ENCODE results near the gene MARK3.

The MARK3 gene

DNA sequence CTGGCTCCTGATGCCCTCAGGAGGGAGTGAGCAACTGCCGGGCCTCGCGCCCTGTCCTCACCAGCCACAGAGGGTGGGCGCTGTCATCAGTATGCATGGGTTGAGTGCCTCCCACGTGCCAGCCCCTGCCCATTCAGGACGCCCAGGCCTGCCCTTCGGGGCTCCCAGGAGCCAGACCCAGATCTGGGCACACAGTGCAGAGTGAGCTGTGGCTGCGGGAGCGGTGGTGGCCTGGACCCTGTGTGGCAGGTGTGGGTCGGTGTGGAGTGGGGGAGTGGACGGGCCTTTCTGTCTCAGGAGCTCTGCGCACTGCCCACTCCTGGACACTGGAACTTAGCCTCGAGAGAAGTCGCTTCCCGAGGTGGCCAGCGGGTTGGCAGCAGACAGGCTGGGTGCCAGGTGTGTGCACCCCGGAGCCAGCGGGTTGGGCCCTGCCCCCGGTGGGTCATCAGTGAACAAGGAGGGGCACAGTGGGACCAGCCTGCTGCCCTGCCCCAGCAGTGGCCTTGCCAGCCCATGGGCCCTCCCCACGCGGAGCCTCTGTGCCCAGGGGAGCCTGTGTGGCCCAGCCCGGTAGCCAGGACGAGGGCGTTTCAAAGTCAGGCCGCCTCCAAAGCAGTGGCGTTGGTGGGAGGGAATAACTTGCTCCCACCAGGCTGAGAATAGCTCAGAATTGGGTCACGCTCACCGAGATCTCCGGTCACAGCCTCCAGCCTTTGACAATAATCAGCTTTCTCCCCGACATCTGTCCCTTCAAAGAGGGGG lies 153.3 kb downstream of the MARK3 start:
- ChIA-PET POLR2A (interaction anchor here (0.6 to 1.9 kb wide), 4 partner anchors 10 to 408 kb away, joined by 3 to 8 read pairs (median 5); partner anchors contain the start of genes CKB and TRMT61A), CTCF (interaction anchor here (0.7 kb wide), 1 partner anchor 19 kb away, joined by 3 read pairs; no protein-coding TSS in a partner anchor)
- TF ChIP-seq FOXK2 (IDR thresholded peaks at IDR 0.05) (no peak), SP1 (IDR thresholded peaks at IDR 0.05) (no peak), FOXM1 (IDR thresholded peaks at IDR 0.05; ENCODE audit: borderline replicate concordance) (no peak), FOXA1 (IDR thresholded peaks at IDR 0.05) (no peak), TARDBP (IDR thresholded peaks at IDR 0.05) (no peak), ARNT (IDR thresholded peaks at IDR 0.05) (no peak), SUZ12 (IDR thresholded peaks at IDR 0.05) (no peak), PKNOX1 (IDR thresholded peaks at IDR 0.05) (no peak), BHLHE40 (IDR thresholded peaks at IDR 0.05; ENCODE audit: borderline replicate concordance) (no peak), LEF1 (IDR thresholded peaks at IDR 0.05; ENCODE audit: borderline replicate concordance) (no peak), ZNF384 (IDR thresholded peaks at IDR 0.05) (no peak), L3MBTL2 (conservative IDR thresholded peaks at IDR 0.05) (no peak), ELF4 (IDR thresholded peaks at IDR 0.05) (no peak), HDGF (IDR thresholded peaks at IDR 0.05; ENCODE audit: borderline replicate concordance) (no peak), CTBP1 (IDR thresholded peaks at IDR 0.05; ENCODE audit: borderline replicate concordance) (no peak), NFRKB (IDR thresholded peaks at IDR 0.05) (no peak)
- DNase-seq (ENCODE audit: extremely low spot score) = no peak

- CTCF ChIA-PET = no interaction called here
- no peak for DNase-seq (ENCODE audit: extremely low spot score)
- TF ChIP-seq TARDBP (IDR thresholded peaks at IDR 0.05) (no peak), HDGF (IDR thresholded peaks at IDR 0.05; ENCODE audit: borderline replicate concordance) (no peak), FOXM1 (IDR thresholded peaks at IDR 0.05; ENCODE audit: borderline replicate concordance) (no peak), SUZ12 (IDR thresholded peaks at IDR 0.05) (no peak), NFRKB (IDR thresholded peaks at IDR 0.05) (no peak), LEF1 (IDR thresholded peaks at IDR 0.05; ENCODE audit: borderline replicate concordance) (no peak), BHLHE40 (IDR thresholded peaks at IDR 0.05; ENCODE audit: borderline replicate concordance) (no peak), ZNF384 (IDR thresholded peaks at IDR 0.05) (no peak), CTBP1 (IDR thresholded peaks at IDR 0.05; ENCODE audit: borderline replicate concordance) (no peak)
- POLR2A ChIA-PET = interaction anchor here (1.0 to 2.3 kb wide), 4 partner anchors 10 to 19 kb away, joined by 4 to 13 read pairs (median 7); partner anchors contain the start of genes CKB and TRMT61A
Measured at GRCh38 chr14:103539056-103539825, 154.0 kb downstream of the MARK3 start.

DNA sequence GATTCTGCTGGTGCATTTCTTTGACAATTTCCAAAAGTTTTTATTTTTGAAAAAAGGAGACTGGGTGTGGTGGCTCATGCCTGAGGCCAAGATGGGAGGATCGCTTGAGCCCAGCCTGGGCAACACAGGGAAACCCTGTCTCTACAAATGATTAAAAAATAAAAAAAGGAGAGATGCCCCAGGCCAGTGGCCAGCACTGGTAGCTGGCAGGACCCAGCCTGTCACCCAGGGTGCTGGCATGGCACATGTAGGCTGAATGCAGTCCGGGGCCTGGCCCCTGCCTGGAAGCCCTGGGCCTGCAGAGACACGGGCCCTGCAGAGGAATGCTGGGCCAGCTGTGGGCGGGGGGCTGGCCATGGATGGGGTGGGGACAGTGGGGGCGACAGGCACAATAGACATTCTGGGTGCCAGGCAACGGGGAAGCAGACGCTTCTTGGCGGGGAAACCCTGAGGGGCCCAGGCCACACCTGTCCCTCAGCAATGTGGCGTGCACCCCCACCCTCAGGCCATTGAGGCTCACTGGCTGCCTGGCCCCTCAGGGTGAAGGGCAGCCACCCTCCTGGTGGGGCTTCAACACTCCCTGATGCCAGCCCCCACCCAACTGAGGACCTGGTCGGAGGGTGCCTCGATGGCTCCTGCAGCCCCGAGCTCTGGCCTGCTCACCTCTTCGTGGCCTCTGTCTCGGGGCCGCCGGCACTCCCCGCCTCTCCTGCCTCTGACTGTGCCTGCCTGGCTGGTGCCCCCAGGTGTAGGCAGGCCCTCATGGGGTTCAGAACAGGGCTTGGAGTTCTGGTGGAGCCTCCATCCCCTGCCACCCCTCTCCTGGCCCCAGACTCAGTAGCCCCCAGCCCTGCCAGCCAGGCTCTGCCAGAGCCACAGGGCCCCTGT lies 155.8 kb downstream of the MARK3 start:
- no peak for DNase-seq (ENCODE audit: extremely low spot score)
- no peak for TF ChIP-seq HDGF (IDR thresholded peaks at IDR 0.05; ENCODE audit: borderline replicate concordance)
- no peak for TF ChIP-seq SP1 (IDR thresholded peaks at IDR 0.05)
- TF ChIP-seq ARNT (IDR thresholded peaks at IDR 0.05) = no peak
- no peak for TF ChIP-seq NFRKB (IDR thresholded peaks at IDR 0.05)
- POLR2A ChIA-PET = interaction anchor here (1.4 to 2.3 kb wide), 3 partner anchors 12 to 22 kb away, joined by 6 to 14 read pairs (median 13); partner anchors contain the start of genes CKB and TRMT61A
- CTCF ChIA-PET = interaction anchor here (0.5 to 3.1 kb wide), 3 partner anchors 22 to 249 kb away, joined by 3 to 13 read pairs (median 5); no protein-coding TSS in a partner anchor

DNA sequence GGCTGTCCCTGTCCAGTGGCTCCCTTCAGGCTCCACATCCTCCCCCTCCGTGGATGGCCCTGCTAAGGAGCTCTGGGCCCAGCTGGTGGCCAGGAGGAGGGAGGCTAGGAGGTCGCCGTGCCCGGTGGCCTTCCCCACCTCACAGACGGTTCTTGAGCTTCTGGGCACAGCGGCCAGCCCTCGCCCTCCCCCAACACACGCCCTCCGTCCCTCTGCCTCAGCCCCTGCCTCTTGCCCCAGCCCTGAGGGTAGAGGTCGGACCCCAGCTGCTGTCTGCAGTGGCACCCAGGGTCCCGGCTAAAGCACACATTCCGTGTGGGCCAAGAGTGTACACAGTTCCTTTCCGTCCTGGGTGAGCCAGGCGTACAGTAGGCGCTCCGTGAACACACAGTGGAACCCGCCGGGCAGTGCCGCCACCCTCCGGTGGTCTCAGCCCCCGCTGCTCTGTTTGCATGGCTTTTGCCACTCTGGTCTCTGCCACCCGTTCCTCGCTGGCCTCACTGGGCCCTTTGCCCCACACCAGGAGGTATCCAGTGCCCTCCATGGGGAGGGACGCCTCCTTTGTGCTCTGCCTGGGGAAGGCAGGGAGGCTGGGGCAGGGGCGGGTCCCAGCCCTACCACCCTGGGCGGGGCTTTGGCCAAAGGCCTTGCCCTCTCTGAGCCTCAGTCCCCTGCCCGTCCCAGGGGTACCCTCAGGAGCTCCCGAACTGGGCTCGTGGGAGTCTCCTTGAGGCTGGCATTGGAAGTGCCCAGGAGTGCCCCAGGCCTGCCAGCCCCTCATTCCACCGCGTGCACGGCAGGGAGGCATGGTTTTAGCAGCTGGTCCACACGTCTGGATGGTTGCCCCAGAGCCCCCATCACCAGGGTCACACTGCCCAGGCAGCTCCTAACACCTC lies 156.7 kb downstream of the MARK3 start:
- TF ChIP-seq CTBP1 (IDR thresholded peaks at IDR 0.05; ENCODE audit: borderline replicate concordance) (no peak), FOXM1 (IDR thresholded peaks at IDR 0.05; ENCODE audit: borderline replicate concordance) (no peak)
- CTCF ChIA-PET = interaction anchor here (3.1 kb wide), 1 partner anchor 23 kb away, joined by 13 read pairs; no protein-coding TSS in a partner anchor
- DNase-seq (ENCODE audit: extremely low spot score) = no peak
- POLR2A ChIA-PET = interaction anchor here (0.5 to 2.3 kb wide), 4 partner anchors 13 to 23 kb away, joined by 4 to 13 read pairs (median 5); partner anchors contain the start of genes CKB and TRMT61A

DNA sequence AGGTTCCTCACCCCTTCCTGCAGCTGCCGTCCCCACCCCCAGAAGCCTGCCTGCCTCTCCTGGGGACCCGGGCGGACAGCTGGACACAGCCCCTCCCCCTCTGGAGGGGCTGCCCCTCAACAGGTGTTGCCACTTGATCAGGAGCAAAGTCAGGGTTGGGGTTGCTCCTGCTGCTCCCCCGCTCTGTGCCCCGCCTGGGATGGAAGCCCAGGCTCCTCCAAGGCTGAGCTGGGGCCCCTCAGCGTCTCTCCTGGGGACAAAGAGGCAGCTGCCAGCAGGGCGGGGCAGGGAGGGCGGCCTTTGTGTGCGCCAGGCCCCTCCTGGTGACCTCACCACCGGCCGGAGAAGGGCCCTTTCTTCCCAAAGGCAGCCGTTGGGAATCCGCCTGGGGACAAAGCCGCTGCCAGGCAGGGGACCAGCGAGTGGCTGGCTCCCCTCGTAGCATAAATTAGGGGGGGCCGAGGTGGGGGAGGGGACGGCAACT lies 157.4 kb downstream of the MARK3 start:
- TF ChIP-seq FOXK2 (IDR thresholded peaks at IDR 0.05) (no peak), FOXA1 (IDR thresholded peaks at IDR 0.05) (no peak), SP1 (IDR thresholded peaks at IDR 0.05) (no peak), NFRKB (IDR thresholded peaks at IDR 0.05) (no peak), ARNT (IDR thresholded peaks at IDR 0.05) (no peak), PKNOX1 (IDR thresholded peaks at IDR 0.05) (no peak), HDGF (IDR thresholded peaks at IDR 0.05; ENCODE audit: borderline replicate concordance) (no peak)
- POLR2A ChIA-PET = interaction anchor here (0.5 to 1.2 kb wide), 2 partner anchors 19 to 20 kb away, joined by 4 read pairs; partner anchors contain the start of gene CKB
- DNase-seq (ENCODE audit: extremely low spot score) = no peak
- CTCF ChIA-PET = interaction anchor here (0.5 to 3.1 kb wide), 3 partner anchors 19 to 612 kb away, joined by 3 to 13 read pairs (median 3); no protein-coding TSS in a partner anchor

Measured in HEK293T (cell line).